HS-5 (cell line): ENCODE results near the gene CXCR4.

Experiments used
- DNase-seq: peaks from one replicate; pipeline ENCODE4 v3.0.0-alpha.2; 2012; ENCODE audit warnings: low read depth

CXCR4 gene

DNA sequence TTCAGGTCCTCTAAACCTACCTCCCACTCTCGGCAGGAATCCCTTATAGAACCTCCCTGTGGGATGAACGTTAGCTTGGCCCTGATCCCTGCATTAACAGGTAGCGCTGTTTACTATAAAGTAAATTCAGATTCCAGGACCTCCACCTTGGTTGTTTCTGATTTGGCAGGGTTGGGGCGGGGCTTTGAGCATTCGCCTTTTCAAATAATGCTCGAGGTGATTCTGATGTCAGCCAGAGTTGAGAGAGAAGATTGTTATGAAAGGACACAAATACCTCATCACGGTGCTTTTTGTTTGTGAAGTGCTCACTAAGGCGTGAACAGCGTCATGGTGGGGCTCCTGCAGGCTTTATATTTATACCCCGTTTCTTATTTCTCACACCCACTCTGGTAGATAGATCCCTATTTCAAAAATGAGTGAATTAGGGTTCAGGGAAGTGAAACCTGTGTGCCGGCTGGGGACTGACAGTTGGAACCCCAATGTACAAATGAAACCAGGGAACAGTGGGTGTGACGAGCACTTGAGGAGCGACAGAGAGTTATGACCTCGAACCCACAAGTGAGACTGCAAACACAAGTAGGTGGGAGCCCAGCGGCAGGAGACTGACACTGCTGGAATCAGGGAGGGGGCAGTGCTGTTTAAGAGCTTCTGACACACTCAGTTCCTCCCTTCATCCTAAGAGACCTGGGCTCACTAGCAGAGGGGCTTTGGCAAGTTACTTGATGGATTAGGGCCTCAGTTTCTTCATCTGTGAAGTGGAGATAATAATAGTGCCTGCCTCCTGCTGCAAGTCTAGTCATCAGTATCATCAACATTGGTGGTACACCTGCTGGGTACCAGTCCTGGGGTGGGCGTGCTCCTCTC lies 14.2 kb upstream of the CXCR4 start:
- DNase-seq: no peak

DNA sequence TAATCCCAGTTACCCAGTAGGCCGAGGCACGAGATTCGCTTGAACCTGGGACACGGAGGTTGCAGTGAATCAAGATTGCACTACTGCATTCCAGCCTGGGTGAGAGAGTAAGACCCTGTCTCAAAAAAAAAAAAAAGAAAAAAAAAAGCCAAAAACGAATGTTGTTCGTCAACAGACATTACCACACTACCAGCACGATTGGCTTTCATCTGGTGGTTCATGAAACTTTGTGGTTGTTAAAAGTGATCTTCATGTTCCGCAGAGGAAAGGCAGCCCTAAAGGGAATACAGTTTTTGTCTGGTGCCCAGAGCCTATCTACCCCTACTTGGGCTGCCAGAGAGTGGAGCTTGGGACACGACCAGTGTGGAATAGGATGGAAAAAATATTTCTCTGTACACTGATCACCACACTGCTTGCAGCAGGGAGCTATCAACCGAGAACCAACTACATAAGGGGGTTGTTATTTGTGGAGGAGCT lies 13.6 kb upstream of the CXCR4 start:
- no peak for DNase-seq

DNA sequence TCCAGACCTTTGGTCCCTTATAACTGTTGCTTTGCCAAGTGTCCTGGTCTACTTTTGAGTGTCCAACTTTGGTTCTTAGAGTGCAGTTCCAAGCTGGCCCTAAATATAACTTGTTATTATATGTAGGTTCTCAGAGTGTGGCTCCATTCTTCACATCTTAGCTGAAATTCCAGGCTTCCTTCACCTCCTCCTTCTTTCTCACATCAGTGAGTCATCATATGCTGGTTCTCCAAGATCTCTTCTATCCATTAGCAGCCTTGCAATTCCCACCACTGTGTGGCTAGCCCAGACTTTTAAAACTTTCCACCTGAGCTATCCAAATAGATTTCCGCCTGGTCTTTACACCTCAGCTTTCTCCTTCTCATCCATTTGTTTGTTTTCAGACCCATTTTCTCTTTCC lies 12.6 kb upstream of the CXCR4 start:
- DNase-seq: no peak

DNA sequence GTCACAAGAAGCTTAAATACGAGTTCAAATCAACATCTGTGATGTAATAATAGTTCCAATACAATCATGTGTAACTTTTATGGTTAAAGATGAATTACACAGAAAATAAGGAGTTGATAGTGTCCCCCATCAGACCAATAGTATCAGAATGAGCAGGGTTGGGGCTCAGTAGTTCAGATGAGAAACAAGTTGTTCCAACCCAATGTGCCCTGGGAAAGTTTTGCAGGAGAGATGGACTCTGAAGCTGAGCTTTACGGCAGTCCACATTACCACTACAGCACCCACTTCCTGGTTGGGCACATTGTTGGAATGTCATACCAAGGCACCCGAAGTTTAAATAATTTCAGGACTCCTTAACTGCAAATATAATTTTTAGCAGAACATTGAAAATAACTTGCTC lies 12.1 kb upstream of the CXCR4 start:
- DNase-seq: no peak

DNA sequence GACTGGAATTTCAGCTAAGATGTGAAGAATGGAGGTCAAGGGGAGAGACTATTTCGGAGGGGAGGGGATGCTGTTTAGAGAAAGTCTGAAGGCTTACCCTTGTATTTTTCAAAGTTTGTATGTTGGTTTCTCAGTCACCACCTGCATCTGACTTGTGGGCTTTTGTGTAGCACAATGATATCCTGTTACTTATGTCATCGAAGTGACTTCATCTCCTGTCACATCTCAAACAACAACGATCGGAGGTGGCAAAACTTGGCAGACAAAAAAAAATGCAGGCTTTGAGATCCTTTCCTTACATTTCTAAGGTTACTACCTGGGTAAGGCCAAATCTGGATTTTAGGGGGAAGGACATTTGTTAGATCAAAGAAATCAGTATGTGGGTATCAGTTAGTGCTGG lies 11.7 kb upstream of the CXCR4 start:
- no peak for DNase-seq

DNA sequence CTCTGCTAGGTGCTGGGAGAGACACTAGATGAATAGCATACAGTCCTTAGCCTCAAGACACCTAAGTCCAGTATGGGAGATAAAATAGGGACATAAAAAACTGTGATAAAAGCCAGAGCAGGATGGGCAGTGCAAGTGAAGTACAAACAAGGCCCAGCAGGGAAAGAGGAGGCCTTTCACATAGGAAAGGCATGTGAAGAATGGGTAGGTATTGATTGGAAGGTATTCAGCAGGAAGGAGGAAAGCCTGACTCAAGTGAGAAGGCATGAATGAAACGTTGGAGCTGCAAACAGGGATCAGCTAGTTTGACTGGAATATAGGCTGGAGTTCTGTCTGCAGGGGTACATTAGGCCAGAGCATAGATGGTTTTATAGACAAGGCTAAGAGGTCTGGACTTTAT lies 11.0 kb upstream of the CXCR4 start:
- no peak for DNase-seq

DNA sequence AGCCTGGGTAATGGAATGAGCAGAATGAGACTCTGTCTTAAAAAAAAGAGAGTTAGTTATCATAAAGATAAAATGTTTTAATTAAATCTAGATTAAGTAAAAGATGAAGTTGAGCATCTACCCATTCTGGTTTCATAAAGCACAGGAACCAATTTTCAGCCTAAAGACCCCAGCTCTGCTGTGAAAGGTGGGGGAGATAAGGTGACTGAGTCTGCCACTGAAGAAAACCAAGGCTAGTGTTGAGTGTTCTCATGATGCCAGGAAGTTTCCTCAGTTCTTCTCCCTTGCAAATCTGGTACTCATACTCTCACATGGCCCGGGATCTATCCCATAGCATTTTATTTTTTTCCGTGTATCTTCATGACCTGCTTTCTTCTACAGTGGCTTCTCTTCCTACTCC lies 10.4 kb upstream of the CXCR4 start:
- DNase-seq: no peak

DNA sequence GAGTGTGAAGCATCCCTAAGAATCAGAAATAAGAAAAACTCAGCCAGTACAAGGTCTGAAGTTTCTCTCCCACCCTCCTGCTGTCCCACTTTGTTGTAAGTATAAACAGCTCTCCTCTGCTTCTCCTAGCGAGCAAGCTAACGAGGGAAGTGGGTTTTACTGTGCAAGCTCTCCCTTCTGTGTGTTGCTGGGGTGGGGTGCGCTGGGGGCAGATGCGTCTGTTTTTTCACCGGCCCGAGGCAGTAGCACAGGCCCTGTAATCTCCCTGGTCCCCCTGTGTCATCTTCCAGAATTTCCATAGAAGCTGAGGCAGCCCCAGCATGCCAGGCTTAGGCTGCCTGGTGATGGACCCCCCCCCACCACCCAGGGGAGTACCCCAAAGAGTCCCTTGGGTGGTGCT lies 9.4 kb upstream of the CXCR4 start:
- DNase-seq: no peak

DNA sequence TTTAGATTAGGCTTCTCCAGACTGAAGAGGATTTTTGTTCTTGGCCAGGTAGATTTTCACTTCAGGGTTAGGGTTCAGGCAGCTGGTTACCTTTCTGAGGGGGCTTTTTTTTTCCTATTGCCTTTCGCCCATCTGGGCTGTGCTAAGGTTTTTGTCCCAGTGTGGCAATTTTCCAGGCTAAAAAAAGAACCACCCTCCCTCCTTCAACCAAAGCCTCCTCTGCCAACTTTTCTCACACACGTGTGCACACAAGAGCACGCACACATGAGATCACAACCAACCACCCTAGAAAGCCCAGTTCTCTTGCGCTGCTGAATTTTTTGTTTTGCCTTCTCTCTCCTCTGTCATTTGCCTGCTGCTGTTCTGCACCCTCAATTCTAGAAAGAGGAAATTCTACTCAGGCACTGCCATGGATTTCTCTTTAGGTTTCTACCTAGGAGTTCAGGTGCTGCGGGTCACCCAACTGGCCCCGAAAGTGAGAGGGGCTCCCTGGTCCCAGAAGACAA lies 8.5 kb upstream of the CXCR4 start:
- no peak for DNase-seq

DNA sequence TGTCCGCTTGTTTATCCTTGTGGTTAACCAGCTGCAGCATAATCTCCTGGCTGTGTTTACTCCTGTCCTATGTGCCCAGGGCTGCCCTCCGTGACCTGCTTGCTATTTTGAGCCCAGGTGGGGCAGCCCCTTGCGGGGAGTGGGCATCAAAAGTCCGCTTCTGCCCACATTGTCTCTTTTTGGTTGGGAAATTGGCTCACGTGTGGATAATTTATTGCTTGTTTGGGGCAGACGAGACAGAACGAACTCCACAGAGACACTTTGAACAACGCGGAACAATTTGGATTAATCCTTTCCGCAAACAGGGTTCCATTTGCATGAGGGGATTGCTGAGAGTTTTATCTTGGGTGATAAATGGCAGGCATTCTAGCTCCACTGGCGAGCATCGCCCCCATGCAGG lies 8.1 kb upstream of the CXCR4 start:
- no peak for DNase-seq

DNA sequence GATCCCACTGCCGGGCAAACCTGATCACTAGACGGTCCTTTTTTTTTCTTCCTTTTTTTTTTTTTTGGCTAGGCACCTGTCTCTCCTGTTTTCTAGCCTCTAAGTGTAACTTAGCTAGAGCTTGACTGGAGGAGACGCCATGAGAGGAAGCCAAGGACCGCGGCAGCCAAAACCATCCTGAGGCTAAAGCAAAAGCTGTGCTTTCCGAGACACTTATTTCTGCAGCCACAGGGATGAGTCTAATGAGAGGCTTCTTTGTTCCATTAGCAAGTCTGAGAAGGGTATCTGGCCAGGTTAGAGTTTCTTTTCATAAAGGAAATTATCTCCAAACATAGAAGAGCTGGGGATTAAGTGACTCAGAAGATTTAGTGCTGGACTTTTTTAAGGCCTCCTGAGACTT lies 7.3 kb upstream of the CXCR4 start:
- no peak for DNase-seq

DNA sequence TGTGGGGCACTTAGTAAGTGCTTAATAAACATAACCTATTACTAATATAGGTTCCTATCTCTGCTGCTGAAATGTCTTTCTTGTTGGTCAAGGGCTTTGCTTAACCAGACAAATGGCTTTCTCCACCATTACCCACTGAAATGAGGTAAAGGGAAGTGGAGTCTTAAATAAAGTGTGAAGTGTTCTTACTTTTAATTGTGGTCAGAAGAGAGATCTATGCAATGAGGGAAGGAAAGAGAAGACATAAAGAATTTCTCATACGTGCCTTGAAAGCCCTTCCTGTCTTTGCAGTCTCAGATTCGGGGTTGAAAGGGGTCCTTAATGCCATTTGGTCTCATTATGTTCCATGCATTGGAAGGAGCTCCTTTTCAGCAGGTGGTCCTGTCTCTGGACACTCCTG lies 6.9 kb upstream of the CXCR4 start:
- DNase-seq: no peak

DNA sequence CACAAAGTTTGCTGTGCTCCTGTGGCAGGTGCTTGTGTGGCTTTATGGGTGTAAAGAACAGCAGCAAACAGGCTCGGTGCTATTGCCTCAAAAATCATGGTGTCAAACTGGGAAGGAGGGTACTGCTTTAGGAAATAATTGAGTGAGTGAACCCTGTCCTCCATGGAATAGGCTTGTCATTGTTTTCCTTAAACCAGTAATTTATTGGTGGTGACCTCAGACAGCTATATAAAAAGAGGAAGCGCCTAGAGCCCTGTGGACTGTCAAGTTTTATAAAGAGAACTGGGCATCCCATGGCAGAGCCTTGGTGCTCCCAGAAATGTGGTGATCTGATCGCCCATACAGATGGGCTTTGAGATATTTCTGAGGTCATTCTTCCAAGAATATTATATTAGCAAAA lies 4.7 kb upstream of the CXCR4 start:
- no peak for DNase-seq

DNA sequence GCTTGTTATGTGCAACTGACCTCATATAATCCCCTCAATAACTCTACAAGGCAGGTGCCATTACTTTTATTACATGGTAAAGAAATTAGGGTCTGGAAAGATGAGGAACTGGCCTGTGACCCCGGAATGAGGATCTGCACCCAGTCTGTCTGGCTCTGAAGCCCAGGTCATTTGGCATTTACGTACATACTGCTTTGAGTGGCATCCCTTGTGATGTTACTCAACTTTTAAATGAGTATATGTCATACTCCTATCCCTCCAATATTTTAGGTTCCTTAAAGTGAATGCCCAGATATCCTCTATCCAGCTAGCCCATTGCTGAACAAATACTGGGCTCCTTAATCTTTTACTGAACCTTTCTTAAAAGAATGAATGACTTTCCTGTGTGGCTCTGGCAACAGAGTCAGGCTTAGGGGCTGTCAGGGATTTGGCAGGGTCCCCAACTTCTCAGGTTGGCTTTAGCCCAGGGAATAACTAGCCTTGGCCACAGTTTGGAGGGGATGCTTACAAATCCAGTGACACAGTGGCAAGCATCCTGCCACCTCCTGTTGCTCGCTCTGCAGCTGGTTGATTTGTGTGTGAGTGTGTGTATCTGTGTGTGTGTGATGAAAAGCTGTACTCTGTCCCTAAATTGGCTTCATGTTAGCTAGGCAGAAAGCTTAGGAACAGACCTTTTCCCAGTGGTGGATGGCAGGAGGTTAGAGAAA lies 3.4 kb upstream of the CXCR4 start:
- no peak for DNase-seq

DNA sequence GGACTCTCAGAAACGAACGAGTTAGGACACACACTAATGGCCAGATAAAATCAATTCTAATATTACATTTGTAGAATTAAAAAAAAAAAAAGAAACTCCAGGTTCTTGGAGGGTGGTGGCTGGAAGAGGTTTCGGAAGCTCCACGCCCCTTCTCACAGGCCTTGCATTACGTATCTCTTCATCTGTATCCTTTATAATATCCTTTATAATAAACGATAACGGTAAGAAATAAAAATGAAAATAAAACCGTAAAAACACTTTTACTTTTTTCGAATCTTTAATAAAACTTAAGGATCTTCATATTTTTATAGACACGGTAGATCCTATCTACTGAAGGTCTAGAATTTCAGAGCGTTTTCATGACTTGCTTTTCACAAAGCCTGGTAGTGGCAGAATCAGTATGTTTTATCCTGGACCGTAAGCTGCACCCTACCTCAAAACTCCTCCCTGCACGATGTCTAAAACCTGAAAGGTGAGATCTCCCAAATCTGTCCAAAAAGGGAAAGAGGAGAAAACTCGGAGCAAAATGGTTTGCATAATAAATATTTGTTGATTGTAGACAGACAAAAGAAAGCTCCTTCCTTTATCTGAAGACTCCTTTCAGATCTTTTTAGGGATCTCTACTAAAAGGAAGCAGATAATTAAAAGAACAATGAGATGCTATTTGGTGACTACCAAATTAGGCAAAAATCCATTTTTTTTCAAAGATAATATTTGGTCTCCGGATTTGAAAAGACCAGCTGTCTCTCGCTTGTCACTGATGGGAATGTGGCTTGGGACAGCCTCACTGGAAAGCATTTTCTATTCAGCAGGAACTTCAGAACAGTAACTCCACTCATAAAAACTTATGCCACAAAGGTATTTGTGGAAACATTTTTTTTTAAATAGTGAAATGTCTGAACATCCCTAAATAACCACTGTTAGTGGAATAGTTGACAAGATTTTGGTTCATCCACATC lies 2.0 kb upstream of the CXCR4 start:
- no peak for DNase-seq

DNA sequence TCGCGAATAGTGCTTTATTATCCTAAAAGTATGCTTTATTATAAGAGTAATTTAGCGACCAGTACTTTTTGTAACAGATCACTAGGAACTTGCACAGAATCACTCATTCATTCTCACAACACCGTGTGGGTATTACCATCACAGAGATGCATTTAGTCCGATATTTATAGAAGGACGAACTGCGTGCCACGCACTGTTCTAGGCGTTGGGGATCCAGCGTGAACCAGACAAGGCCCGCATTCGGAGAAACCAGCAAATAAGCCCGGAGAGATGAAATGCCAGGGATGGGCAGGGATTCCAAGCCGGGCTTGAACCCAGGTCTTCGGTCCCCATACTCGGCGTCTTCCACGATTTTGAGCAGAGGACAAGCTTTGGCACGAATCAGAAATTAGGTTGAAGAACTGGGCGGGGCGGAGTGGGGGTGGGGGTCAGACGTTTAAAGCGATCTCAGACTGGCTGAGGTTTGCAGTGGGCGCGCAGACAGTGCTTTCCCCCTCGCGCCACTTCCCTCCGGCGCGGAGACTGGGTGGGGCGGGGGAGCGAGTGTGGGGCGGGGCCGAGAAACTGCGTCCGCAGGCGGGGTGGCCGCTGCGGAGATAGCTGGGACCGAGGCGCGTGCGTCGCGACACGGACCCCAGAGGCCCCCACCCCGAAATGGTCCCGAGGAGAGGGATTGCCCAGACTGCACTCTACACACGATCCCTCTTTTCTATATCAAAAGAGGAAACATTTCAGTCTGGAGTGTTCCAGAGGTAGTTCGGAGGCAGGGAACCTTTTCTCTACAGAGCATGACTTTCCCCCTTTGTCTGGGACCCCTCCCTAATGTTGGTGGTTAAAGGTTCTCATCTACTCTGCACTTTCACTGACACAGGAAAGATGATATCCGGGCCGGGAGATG lies 1.1 kb upstream of the CXCR4 start:
- no peak for DNase-seq

DNA sequence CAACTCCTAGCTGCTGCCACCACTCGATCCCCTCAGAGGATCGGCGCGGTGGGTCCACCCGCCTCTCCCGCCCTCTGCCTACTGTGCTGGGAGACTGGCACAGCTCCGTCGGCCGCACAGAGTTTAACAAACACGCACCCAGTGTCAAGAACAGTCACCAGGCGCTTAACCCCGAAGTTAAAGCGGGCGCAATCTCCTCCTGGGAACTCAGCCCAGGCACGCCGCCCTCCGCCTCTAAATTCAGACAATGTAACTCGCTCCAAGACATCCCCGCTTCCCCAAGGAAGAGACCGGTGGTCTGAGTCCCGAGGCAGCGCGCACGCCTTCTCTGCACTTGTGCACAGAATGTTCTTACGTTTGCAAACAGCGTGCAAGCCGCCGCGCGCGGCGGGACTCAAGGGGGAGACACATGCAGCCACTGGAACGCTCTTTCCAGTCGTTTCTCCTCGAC lies 533 bp downstream of the CXCR4 start:
- DNase-seq: no peak

DNA sequence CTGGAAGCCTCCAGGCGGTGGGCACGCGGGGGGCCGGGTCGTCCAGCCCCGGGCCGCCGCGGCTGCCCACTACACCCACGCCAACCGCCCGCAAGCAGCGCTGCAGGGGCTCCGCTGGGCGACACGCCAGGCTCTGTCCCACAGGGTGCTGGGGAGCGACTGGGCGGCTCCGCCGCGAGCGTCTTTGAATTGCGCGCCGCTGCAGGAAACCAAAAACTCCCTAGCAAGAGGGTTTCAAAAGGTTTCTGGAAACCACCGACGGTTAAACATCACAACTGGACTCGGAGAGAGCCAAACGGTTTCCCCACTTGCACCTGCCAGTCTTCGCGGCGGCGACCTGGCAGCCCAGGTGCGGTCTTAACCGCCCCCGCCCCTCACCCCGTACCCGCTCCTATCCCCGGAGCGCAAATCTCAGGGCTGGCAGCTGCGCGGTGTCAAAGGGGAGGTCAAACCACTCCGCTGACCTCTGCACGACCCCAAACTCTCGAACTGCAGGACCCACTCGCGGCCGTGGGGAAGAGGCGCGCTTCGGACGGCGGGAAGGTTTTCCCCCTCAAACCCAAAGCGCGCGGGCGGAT lies 1.0 kb downstream of the CXCR4 start:
- DNase-seq: no peak

DNA sequence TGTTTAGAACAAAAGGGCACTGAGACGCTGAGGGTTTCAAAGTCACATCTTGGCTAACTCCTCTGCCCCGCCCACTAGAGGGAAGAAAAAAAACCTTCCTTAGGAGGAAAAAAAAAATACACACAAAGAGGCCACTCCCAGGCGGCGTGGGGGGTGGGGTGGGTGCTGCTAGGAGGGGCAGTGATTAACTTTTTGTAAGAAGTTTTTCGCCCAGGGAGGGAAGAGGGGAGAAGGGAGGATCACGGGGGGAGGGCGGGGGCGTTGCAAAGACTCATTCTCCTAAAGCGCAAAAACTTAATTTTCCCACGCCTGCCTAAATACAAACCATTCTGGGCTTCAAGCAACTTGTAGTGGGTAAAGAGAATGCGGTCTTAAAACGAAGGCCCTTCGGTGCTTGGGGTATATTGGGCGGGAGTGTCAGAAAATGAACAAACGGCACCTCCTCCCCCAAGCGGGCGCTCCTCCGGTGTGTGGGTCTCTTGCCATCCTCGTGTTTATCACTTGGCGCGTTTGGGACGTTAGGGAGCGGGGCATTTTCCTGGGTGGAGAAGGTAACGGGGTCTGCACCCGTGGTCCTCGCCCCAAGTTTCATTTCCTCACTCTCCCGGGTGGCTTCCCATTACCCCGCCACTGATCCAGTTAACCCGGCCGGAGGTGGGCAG lies 1.7 kb downstream of the CXCR4 start:
- no peak for DNase-seq

DNA sequence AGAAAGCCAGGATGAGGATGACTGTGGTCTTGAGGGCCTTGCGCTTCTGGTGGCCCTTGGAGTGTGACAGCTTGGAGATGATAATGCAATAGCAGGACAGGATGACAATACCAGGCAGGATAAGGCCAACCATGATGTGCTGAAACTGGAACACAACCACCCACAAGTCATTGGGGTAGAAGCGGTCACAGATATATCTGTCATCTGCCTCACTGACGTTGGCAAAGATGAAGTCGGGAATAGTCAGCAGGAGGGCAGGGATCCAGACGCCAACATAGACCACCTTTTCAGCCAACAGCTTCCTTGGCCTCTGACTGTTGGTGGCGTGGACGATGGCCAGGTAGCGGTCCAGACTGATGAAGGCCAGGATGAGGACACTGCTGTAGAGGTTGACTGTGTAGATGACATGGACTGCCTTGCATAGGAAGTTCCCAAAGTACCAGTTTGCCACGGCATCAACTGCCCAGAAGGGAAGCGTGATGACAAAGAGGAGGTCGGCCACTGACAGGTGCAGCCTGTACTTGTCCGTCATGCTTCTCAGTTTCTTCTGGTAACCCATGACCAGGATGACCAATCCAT lies 2.7 kb downstream of the CXCR4 start:
- no peak for DNase-seq
